ENCODE measurements around the gene DOCK11.

GRCh38 chrX:118614150-118614549 lies 118.5 kb downstream of the DOCK11 start:
- TF ChIP-seq CTCF (IDR thresholded peaks at IDR 0.05; ENCODE audit: poor library complexity, severe bottlenecking) (no peak), EZH2 (IDR thresholded peaks at IDR 0.05; ENCODE audit: borderline replicate concordance, insufficient read depth, low read length, poor library complexity, severe bottlenecking) (no peak), EP300 (conservative IDR thresholded peaks at IDR 0.05; ENCODE audit: poor library complexity, severe bottlenecking) (no peak)

All from neural cell (in vitro differentiated cells).